ENCODE data around the gene RNU7-1. TPM values are rescaled to one million over a fixed set of nuclear protein-coding genes. Genes with fewer than 3 reads are reported as not detected.

The RNU7-1 gene
- total RNA-seq, 1 donor from 2014 or later: not detected

- H3K4me3 ChIP-seq (ENCODE audit: low read depth, low read length): no peak overlapping the region
- DNase-seq (ENCODE audit: low read depth): no peak
- no peak for TF ChIP-seq CTCF (conservative IDR thresholded peaks at IDR 0.05; ENCODE audit: low read depth, low read length)
Observed at GRCh38 chr12:6951551-6952120, 8.0 kb downstream of the RNU7-1 start.

- DNase-seq (ENCODE audit: low read depth): no peak
- H3K4me3 ChIP-seq (ENCODE audit: low read depth, low read length): no peak overlapping the region
- no peak for TF ChIP-seq CTCF (conservative IDR thresholded peaks at IDR 0.05; ENCODE audit: low read depth, low read length)
Observed at GRCh38 chr12:6952121-6952862, 8.7 kb downstream of the RNU7-1 start.

- no peak for DNase-seq (ENCODE audit: low read depth)
- H3K4me3 ChIP-seq (ENCODE audit: low read depth, low read length): no peak overlapping the region
- TF ChIP-seq CTCF (conservative IDR thresholded peaks at IDR 0.05; ENCODE audit: low read depth, low read length): no peak
Observed at GRCh38 chr12:6952863-6953441, 9.3 kb downstream of the RNU7-1 start.

GRCh38 chr12:6953442-6954315, 10.1 kb downstream of the RNU7-1 start:
- TF ChIP-seq CTCF (conservative IDR thresholded peaks at IDR 0.05; ENCODE audit: low read depth, low read length): no peak
- no peak overlapping the region for H3K4me3 ChIP-seq (ENCODE audit: low read depth, low read length)
- no peak for DNase-seq (ENCODE audit: low read depth)

- no peak for DNase-seq (ENCODE audit: low read depth)
- no peak overlapping the region for H3K4me3 ChIP-seq (ENCODE audit: low read depth, low read length)
- no peak for TF ChIP-seq CTCF (conservative IDR thresholded peaks at IDR 0.05; ENCODE audit: low read depth, low read length)
Observed at GRCh38 chr12:6954316-6955107, 10.9 kb downstream of the RNU7-1 start.

All from epithelial cell of proximal tubule (primary cell).